Right lung (tissue), 5 donors: ENCODE measurements around the gene GPR62. TPM values are rescaled to one million over a fixed set of nuclear protein-coding genes. Genes with fewer than 3 reads are reported as not detected.

Source experiments
- polyA plus RNA-seq, 5 donors: library from polyadenylated mRNA; unstranded; fragments of 120-200 nt; gene quantifications; one replicate each; pipeline versions ENCODE4 v1.2.1 to v1.2.3, GENCODE V29; 2013; ENCODE audit warnings: inconsistent platforms in 1 of 5, low replicate concordance in 1 of 5; ENCODE audit not compliant: insufficient read length in 5 of 5, insufficient read depth in 1 of 5

The GPR62 gene
- polyA plus RNA-seq, 5 donors: 0.18 to 0.38 (median 0.28) TPM

Other genes starting within 250 kb of the GPR62 start
- gene GRM2, start 248.3 kb upstream of the GPR62 start, polyA plus RNA-seq: 1 to 10 TPM in 2 of 5 donors, under 1 TPM in 3; 0.58 to 1.3 (median 0.89) TPM
- gene IQCF6, start 176.1 kb upstream of the GPR62 start, polyA plus RNA-seq: not detected
- not detected for gene IQCF2, start 93.8 kb upstream of the GPR62 start, polyA plus RNA-seq
- gene IQCF5, start 79.8 kb upstream of the GPR62 start, polyA plus RNA-seq: not detected
- under 1 TPM in 1 of 5 donors, not detected in 4; 0.15 TPM for gene IQCF1, start 52.0 kb upstream of the GPR62 start, polyA plus RNA-seq
- gene RRP9, start 13.5 kb upstream of the GPR62 start, polyA plus RNA-seq: 10 to 100 TPM; 13.4 to 26.3 (median 18.9) TPM
- 10 to 100 TPM; 16.3 to 24.2 (median 20.1) TPM for gene PARP3, start 13.0 kb upstream of the GPR62 start, polyA plus RNA-seq
- 10 to 100 TPM; 35.7 to 67.3 (median 47.7) TPM for gene PCBP4, start 12.1 kb downstream of the GPR62 start, polyA plus RNA-seq
- 10 to 100 TPM; 43.4 to 52.4 (median 50.6) TPM for gene ABHD14B, start 18.7 kb downstream of the GPR62 start, polyA plus RNA-seq
- 10 to 100 TPM; 19.3 to 33.6 (median 23.2) TPM for gene ABHD14A, start 19.7 kb downstream of the GPR62 start, polyA plus RNA-seq
- gene ACY1, start 28.2 kb downstream of the GPR62 start, polyA plus RNA-seq: 10 to 100 TPM; 28.7 to 43.1 (median 37.4) TPM
- gene RPL29, start 40.5 kb downstream of the GPR62 start, polyA plus RNA-seq: 1,000 to 10,000 TPM; 1,885 to 2,503 (median 1,910) TPM
- gene DUSP7, start 101.2 kb downstream of the GPR62 start, polyA plus RNA-seq: 10 to 100 TPM; 17.4 to 24.2 (median 22.2) TPM
- 10 to 100 TPM in 2 of 5 donors, 1 to 10 TPM in 3; 8.5 to 13.2 (median 9.8) TPM for gene POC1A, start 199.0 kb downstream of the GPR62 start, polyA plus RNA-seq
- gene ALAS1, start 242.8 kb downstream of the GPR62 start, polyA plus RNA-seq: 10 to 100 TPM; 36.0 to 41.9 (median 39.3) TPM